ENCODE data around the gene PTGIS. TPM values are rescaled to one million over a fixed set of nuclear protein-coding genes. Genes with fewer than 3 reads are reported as not detected.

PTGIS gene
- total RNA-seq, 2 experiments from 2014 or later = not detected

DNA sequence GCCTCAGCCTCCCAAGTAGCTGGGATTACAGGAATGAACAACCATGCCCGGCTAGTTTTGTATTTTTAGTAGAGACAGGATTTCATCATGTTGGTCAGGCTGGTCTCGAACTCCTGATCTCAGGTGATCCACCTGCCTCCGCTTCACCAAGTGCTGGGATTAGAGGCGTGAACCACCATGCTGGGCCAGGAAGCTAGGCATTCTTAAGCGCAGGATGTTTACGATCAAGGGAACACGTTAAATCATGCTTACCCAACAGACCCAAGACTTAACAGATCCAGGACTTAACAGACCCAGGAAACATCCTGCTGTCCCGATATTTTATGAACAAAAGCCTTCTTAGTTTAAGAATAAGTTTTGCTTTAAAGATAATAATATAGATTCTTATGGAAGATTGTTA lies 9.1 kb downstream of the PTGIS start:
- H3K4me2 ChIP-seq (ENCODE audit: low read length) = no peak overlapping the region
- DNase-seq (ENCODE audit: low spot score) = no peak
- H3K4me3 ChIP-seq (ENCODE audit: low read depth, low read length, poor library complexity, severe bottlenecking) = no peak overlapping the region
- H3K79me2 ChIP-seq (ENCODE audit: insufficient read depth, low read depth, low read length) = no peaks in the 10 kb centered on the region
- H3K4me1 ChIP-seq (ENCODE audit: insufficient read depth, low read length, poor library complexity, severe bottlenecking) = no peaks in the 10 kb centered on the region
- no peak overlapping the region for H2AFZ ChIP-seq (ENCODE audit: low read length)
- H3K36me3 ChIP-seq (ENCODE audit: insufficient read depth, low read length) = no peaks in the 10 kb centered on the region
- H3K9me2 ChIP-seq (ENCODE audit: insufficient read depth, low read length) = no peaks in the 10 kb centered on the region
- no peaks in the 10 kb centered on the region for H4K20me1 ChIP-seq (ENCODE audit: insufficient read depth, low read length)
- peaks cover 25% of the 10 kb centered on the region for H3K9me3 ChIP-seq (ENCODE audit: low read length)
- intact Hi-C loops (cut with micrococcal nuclease; ENCODE audit: unreplicated experiment) = no loop called here
- TF ChIP-seq, protein P1, sequence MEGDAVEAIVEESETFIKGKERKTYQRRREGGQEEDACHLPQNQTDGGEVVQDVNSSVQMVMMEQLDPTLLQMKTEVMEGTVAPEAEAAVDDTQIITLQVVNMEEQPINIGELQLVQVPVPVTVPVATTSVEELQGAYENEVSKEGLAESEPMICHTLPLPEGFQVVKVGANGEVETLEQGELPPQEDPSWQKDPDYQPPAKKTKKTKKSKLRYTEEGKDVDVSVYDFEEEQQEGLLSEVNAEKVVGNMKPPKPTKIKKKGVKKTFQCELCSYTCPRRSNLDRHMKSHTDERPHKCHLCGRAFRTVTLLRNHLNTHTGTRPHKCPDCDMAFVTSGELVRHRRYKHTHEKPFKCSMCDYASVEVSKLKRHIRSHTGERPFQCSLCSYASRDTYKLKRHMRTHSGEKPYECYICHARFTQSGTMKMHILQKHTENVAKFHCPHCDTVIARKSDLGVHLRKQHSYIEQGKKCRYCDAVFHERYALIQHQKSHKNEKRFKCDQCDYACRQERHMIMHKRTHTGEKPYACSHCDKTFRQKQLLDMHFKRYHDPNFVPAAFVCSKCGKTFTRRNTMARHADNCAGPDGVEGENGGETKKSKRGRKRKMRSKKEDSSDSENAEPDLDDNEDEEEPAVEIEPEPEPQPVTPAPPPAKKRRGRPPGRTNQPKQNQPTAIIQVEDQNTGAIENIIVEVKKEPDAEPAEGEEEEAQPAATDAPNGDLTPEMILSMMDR (conservative IDR thresholded peaks at IDR 0.05; ENCODE audit: low read length) = no peak
- TF ChIP-seq EZH2phosphoT487 (IDR thresholded peaks at IDR 0.05; ENCODE audit: borderline replicate concordance, low read depth, low read length) = no peak
- BruUV-seq (replicated peaks) = no TSS peak
- ChIA-PET POLR2A (no interaction called here), CTCF (ENCODE audit: unreplicated experiment) (no interaction called here)
- H3K27ac ChIP-seq (ENCODE audit: low read depth, low read length, poor library complexity, severe bottlenecking) = no peak overlapping the region

DNA sequence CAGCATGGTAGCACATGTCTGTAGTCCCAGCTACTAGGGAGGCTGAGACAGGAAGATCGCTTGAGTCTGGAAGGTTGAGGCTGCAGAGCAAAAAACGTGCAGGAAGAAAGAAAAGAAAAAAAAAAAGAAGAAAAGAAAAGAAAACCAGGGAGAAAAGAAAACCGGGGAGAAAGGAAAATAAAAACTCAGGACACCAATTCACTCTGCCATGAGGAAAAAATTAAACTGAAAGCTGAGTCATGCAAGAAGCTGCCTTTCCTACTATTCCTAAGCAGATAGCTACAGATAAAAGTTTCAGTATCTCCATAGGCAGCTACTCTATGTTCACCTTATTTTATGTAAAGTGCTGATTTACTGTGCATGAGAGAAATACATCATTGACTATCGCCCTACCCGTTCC lies 10.5 kb downstream of the PTGIS start:
- Histone ChIP-seq H3K9me2 (ENCODE audit: insufficient read depth, low read length) (no peaks in the 10 kb centered on the region), H2AFZ (ENCODE audit: low read length) (no peak overlapping the region), H3K9me3 (ENCODE audit: low read length) (peaks cover 29% of the 10 kb centered on the region), H3K4me2 (ENCODE audit: low read length) (no peak overlapping the region), H3K27ac (ENCODE audit: low read depth, low read length, poor library complexity, severe bottlenecking) (no peak overlapping the region), H3K36me3 (ENCODE audit: insufficient read depth, low read length) (no peaks in the 10 kb centered on the region), H4K20me1 (ENCODE audit: insufficient read depth, low read length) (no peaks in the 10 kb centered on the region), H3K4me1 (ENCODE audit: insufficient read depth, low read length, poor library complexity, severe bottlenecking) (no peaks in the 10 kb centered on the region), H3K4me3 (ENCODE audit: low read depth, low read length, poor library complexity, severe bottlenecking) (no peak overlapping the region), H3K79me2 (ENCODE audit: insufficient read depth, low read depth, low read length) (no peaks in the 10 kb centered on the region)
- BruUV-seq (replicated peaks) = no TSS peak
- ChIA-PET POLR2A (interaction anchor here (0.5 kb wide), 1 partner anchor 25 kb away, joined by 4 read pairs; no protein-coding TSS in a partner anchor), CTCF (ENCODE audit: unreplicated experiment) (no interaction called here)
- no peak for DNase-seq (ENCODE audit: low spot score)
- intact Hi-C loops (cut with micrococcal nuclease; ENCODE audit: unreplicated experiment) = no loop called here
- TF ChIP-seq, protein P1 (conservative IDR thresholded peaks at IDR 0.05; ENCODE audit: low read length) = no peak
- TF ChIP-seq EZH2phosphoT487 (IDR thresholded peaks at IDR 0.05; ENCODE audit: borderline replicate concordance, low read depth, low read length) = no peak

DNA sequence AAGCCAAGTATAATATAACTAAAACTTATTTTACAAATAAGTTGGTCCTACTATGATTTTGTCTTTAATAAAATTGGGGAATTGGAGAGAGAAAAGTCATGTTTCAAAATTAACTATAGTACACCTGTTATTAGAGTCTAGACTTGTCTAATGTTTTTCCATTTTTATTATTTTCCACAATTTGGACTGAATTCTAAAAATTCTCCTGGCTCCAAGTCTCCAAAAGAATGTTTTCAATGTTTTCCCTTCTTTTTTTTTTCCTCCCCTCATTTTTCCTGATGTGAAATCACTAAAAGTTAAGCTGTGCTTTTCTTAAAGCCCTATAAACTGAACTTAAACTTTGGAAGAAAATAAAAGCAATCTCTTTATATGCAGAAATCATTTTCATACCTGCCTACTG lies 11.3 kb downstream of the PTGIS start:
- BruUV-seq (replicated peaks) = no TSS peak
- DNase-seq (ENCODE audit: low spot score) = no peak
- H2AFZ ChIP-seq (ENCODE audit: low read length) = no peak overlapping the region
- no peak overlapping the region for H3K27ac ChIP-seq (ENCODE audit: low read depth, low read length, poor library complexity, severe bottlenecking)
- H3K9me3 ChIP-seq (ENCODE audit: low read length) = peaks cover 29% of the 10 kb centered on the region
- no peaks in the 10 kb centered on the region for H3K9me2 ChIP-seq (ENCODE audit: insufficient read depth, low read length)
- no peaks in the 10 kb centered on the region for H4K20me1 ChIP-seq (ENCODE audit: insufficient read depth, low read length)
- intact Hi-C loops (cut with micrococcal nuclease; ENCODE audit: unreplicated experiment) = no loop called here
- no peak overlapping the region for H3K4me3 ChIP-seq (ENCODE audit: low read depth, low read length, poor library complexity, severe bottlenecking)
- no peaks in the 10 kb centered on the region for H3K36me3 ChIP-seq (ENCODE audit: insufficient read depth, low read length)
- H3K79me2 ChIP-seq (ENCODE audit: insufficient read depth, low read depth, low read length) = no peaks in the 10 kb centered on the region
- ChIA-PET CTCF (ENCODE audit: unreplicated experiment) (no interaction called here), POLR2A (interaction anchor here (1.5 kb wide), 1 partner anchor 9 kb away, joined by 4 read pairs; no protein-coding TSS in a partner anchor)
- no peak overlapping the region for H3K4me2 ChIP-seq (ENCODE audit: low read length)
- H3K4me1 ChIP-seq (ENCODE audit: insufficient read depth, low read length, poor library complexity, severe bottlenecking) = no peaks in the 10 kb centered on the region
- no peak for TF ChIP-seq EZH2phosphoT487 (IDR thresholded peaks at IDR 0.05; ENCODE audit: borderline replicate concordance, low read depth, low read length)
- TF ChIP-seq, protein P1 (conservative IDR thresholded peaks at IDR 0.05; ENCODE audit: low read length) = no peak
